ENCODE results near the gene SNED1.

The SNED1 gene

GRCh38 chr2:241133436-241133820, 135.0 kb downstream of the SNED1 start:
- DNase-seq: no peak

GRCh38 chr2:241134711-241135110, 136.3 kb downstream of the SNED1 start:
- no peak for DNase-seq

GRCh38 chr2:241135737-241136136, 137.3 kb downstream of the SNED1 start:
- no peak for DNase-seq

GRCh38 chr2:241136191-241136590, 137.8 kb downstream of the SNED1 start:
- DNase-seq: no peak

GRCh38 chr2:241136661-241137260, 138.3 kb downstream of the SNED1 start:
- no peak for DNase-seq

GRCh38 chr2:241137276-241138190, 139.1 kb downstream of the SNED1 start:
- DNase-seq: no peak

GRCh38 chr2:241138471-241138870, 140.1 kb downstream of the SNED1 start:
- DNase-seq: no peak

- no peak for DNase-seq
These were observed 141.4 kb downstream of the SNED1 start for GRCh38 chr2:241139531-241140444.

- DNase-seq: no peak
These were observed 142.0 kb downstream of the SNED1 start for GRCh38 chr2:241140445-241140840.

- DNase-seq: no peak
These were observed 142.9 kb downstream of the SNED1 start for GRCh38 chr2:241141214-241141770.

GRCh38 chr2:241142063-241142462, 143.6 kb downstream of the SNED1 start:
- DNase-seq: no peak

GRCh38 chr2:241142593-241142992, 144.2 kb downstream of the SNED1 start:
- no peak for DNase-seq
